Activated CD4-positive, CD25-positive, alpha-beta regulatory T cell treated with anti-CD3 and anti-CD28 coated beads, Interleukin-2, amount 50 U/mL, for 16 hours (primary cell): Measurements from ENCODE around the gene VASH2.
"Not testable (repeated sequence)": the region's sequence is repeated elsewhere in the genome, so short reads cannot be mapped to it uniquely, and the experiment has no call there.

Experiments
- DNase-seq: peaks from one replicate; pipeline ENCODE4 v3.0.0-alpha.2; 2020; ENCODE audit warnings: low read depth, low spot score

VASH2 gene

GRCh38 chr1:212950243-212951125, at the start of gene VASH2:
VASH2 (plus strand) TSS chr1:212950541; CDS start chr1:212951543, 1,002 bp downstream.
- peak; percentile 40 for DNase-seq

DNA sequence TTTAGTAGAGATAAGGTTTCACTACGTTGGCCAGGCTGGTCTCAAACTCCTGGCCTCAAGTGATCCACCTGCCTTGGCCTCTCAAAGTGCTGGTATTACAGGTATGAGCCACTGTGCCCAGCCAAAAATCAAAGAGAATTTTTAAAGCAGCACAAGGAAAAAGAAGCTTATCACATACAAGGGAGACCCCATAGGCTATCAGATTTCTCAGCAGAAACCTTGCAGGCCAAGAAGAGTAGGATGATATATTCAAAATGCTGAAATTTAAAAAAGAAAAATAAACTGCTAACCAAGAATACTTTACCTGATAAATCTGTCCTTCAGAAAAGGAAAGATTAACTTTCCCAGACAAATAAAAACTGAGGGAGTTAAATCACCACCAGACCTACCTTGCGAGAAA, 49.1 kb upstream of the VASH2 start:
- DNase-seq = no peak

DNA sequence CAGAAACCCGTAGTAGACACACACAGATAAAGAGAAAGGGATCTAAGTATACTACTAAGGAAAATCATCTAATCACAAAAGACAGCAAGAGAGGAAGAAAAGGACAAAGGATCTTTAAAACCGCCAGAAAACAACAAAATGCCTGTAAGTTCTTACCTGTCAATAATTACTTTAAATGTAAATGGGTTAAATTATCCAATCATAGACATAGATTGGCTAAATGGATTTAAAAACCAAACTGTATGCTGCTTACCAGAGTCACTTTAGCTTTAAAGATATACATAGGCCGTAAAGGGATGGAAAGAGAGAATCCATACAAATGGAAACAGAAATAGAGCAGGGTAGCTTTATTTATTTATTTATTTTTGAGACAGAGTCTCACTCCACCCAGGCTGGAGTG, 48.3 kb upstream of the VASH2 start:
- DNase-seq = no peak

GRCh38 chr1:212903664-212904063, 46.7 kb upstream of the VASH2 start:
- DNase-seq = no peak

GRCh38 chr1:212908071-212908470, 42.3 kb upstream of the VASH2 start:
- not testable (repeated sequence) for DNase-seq

DNA sequence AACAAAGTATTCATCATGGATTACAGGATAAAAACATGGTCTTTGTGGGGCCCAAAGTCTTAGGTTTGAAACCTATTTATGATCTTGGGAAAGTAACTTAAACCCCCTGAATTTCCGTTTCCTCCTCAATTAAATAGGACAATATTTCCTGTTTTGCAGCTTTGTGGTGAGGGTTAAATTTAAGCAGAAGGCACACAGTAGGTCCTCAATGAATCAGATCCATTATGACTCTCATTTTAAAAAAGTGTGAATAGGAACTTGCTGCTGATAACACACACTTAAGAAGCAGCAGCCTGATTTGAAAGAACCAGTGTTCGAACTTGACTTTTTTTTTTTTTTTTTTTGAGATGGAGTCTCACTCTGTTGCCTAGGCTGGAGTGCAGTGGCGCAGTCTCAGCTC, 41.4 kb upstream of the VASH2 start:
- no peak for DNase-seq

DNA sequence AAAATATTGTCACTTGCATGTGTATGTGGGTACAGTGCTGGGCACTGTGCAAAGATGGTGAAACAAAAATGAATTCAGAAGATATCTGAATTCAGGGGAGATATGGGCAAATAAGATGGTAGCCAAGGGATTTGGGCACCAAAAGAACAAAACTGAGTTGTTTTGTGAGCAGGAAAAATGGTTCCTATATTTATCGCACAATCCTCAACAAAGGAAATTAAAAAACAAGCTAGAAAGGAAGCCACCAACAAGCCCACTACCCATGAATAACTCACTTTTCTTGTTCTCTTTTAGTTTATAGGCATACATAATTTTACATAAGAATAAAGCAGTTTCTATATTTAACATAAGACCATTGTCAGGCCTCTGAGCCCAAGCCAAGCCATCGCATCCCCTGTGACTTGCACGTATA, 40.7 kb upstream of the VASH2 start:
- no peak for DNase-seq

- DNase-seq = not testable (repeated sequence)
These were observed 40.1 kb upstream of the VASH2 start for GRCh38 chr1:212910213-212910612.

- not testable (repeated sequence) for DNase-seq
These were observed 36.7 kb upstream of the VASH2 start for GRCh38 chr1:212913638-212914037.

GRCh38 chr1:212914110-212914509, 36.2 kb upstream of the VASH2 start:
- not testable (repeated sequence) for DNase-seq

DNA sequence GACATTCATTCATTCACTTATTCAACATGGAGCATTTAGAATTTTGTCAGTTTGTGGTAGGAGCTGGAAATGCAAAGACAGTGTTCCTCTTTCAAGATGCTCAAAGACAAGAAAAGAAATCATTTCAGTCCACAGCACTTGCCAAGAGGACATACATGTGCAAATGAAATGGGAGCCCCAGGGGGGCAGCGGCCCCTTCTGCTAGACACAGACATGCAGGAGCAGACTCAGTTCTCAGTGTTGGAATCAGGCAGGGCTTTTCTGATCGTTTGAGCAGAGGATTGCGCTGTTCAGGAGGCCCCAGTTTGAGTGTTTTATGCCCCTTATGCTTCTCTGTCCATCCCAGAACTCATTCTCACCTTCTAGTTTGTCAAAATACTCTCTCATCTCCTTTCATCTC, 35.6 kb upstream of the VASH2 start:
- DNase-seq = no peak

GRCh38 chr1:212915245-212916091, 34.9 kb upstream of the VASH2 start:
- DNase-seq = no peak

GRCh38 chr1:212916481-212917133, 33.7 kb upstream of the VASH2 start:
- no peak for DNase-seq

DNA sequence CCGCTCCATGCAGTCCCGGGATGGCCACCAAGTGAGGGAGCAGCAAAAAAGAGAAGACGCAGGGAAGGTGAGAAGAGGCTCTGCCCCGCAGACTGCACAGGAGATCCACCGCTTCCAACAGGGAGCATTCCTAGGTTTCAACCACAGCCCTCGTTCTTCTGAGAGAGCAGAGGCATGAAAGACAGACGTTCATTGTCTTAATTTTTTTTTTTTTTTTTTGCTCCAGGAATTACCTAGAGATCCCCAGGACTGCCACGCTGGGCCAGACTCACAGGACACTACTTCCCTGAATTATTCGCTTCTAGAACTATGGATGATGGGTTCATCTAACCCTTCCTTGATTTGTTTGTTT, 33.2 kb upstream of the VASH2 start:
- DNase-seq = no peak

GRCh38 chr1:212917858-212918257, 32.5 kb upstream of the VASH2 start:
- no peak for DNase-seq

GRCh38 chr1:212918824-212919223, 31.5 kb upstream of the VASH2 start:
- no peak for DNase-seq

GRCh38 chr1:212920246-212920645, 30.1 kb upstream of the VASH2 start:
- no peak for DNase-seq

DNA sequence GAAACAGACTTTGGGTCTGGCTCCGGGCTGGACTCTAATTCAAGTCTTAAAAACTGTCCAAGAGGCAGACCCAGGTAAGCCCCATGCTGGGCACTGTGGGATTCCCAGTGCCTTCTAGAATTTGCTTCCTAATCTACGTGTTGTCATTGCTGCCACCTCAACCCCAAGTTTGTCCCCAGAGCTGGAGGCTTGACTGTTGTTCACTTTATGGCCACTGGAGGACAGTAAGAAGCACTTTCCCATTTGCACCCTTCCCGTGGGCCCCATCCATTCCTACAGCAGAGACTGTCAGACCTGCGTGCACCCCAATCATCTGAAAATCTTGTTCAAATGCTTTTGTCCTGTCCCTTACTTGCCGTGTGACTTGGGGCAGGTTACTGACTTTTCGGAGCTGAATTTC, 29.4 kb upstream of the VASH2 start:
- no peak for DNase-seq

- no peak for DNase-seq
These were observed 28.3 kb upstream of the VASH2 start for GRCh38 chr1:212922016-212922415.

DNA sequence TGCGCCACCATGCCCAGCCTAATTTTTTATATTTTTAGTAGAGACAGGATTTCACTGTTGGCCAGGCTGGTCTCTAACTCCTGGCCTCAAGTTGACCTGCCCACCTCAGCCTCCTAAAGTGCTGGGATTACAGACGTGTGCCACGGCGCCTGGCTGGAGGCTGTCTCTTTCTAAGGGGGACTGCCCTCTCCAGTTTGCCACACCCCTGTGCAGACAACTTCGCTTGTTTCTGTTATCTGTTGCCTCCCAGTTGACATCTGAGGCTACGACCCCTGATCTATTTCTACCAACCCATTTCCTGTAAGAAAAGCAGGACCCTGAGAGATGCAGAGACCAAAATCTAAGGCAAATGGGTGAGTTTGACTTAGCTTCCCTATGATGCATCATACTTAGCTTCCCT, 24.0 kb upstream of the VASH2 start:
- DNase-seq = no peak

DNA sequence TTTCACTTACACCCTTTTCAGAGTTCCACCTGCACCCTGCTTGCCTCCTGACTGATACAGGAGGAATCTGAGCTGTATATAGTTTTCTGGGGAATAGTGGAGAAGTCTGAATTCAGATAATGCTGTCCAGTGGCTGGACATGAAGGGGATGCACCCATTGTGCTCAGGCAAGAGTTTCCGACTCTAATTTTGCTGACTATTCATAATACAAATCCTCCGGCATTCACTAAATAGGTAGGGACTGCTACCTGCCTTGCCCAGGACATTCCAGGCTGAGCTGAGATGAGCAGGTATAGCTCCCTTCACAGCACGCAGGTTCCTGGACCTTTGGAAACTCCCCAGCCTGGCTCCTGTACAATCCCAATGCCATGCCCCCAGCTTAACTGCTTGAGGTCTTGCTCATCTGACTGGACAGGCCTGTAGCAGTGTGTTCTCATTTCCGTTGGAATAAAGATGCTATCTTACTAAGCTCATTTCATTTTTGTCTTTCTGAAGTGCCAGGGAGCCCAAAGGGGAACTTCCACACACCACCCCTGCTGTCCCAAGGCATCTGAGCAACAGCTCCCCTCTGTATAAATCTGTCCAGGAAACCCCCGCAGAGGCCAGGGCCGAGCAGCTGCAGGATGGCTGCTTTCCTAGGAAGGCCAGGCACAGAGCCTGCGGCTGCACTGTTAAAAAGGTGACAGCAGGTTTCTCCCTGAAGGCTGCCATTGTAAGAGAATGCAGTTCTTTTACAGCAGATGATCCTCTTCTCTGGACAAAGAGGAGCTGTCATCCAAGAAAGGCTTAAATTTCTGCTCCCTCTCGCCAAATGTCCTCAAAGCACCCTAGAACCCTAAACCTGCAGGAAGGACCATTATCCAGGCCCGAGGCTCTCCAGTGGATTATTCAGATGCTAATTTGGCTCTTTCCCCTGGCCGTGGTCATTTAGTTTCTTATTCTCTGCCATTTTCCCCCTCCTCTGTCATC, 21.7 kb upstream of the VASH2 start:
- no peak for DNase-seq
